Measurements from ENCODE around the gene TTC6. TPM values are rescaled to one million over a fixed set of nuclear protein-coding genes. Genes with fewer than 3 reads are reported as not detected.

Gene TTC6
- total and polyA plus RNA-seq, 3 donors from 2014 or later = 11.2 to 17.2 (median 12.4) TPM

GRCh38 chr14:37565550-37565949, 29.9 kb upstream of the TTC6 start:
- 87 to 89% methylated on average over 1 of the region's 1 CpG for WGBS, 2 donors

GRCh38 chr14:37566811-37567371, 28.5 kb upstream of the TTC6 start:
- Histone ChIP-seq H3K9me3 (no peaks in the 10 kb centered on the region), H3K4me3 (no peak overlapping the region), H3K27ac (no peak overlapping the region), H3K27me3 (no peaks in the 10 kb centered on the region), H3K4me1 (no peaks in the 10 kb centered on the region), H3K36me3 (ENCODE audit: low read depth, missing control alignments) (no peaks in the 10 kb centered on the region)
- no peak for DNase-seq
- no peak for TF ChIP-seq CTCF (IDR thresholded peaks at IDR 0.05)
- TF ChIP-seq POLR2A (IDR thresholded peaks at IDR 0.05) = no peak
- intact Hi-C loops (cut with DNase I; ENCODE audit: low total_unique reads) = no loop called here
- WGBS, 2 donors = 30 to 39% methylated on average over 3 of the region's 3 CpGs

More at GRCh38 chr14:37565550-37565949, 29.9 kb upstream of the TTC6 start:
- Histone ChIP-seq H3K9me3 (no peaks in the 10 kb centered on the region), H3K36me3 (ENCODE audit: low read depth, missing control alignments) (no peaks in the 10 kb centered on the region), H3K4me1 (no peaks in the 10 kb centered on the region), H3K27me3 (no peaks in the 10 kb centered on the region), H3K27ac (no peak overlapping the region), H3K4me3 (no peak overlapping the region)
- DNase-seq = no peak
- no peak for TF ChIP-seq POLR2A (IDR thresholded peaks at IDR 0.05)
- intact Hi-C loops (cut with DNase I; ENCODE audit: low total_unique reads) = no loop called here

- TF ChIP-seq CTCF (IDR thresholded peaks at IDR 0.05) (no peak), POLR2A (IDR thresholded peaks at IDR 0.05) (no peak)
- 93 to 95% methylated on average over 7 of the region's 7 CpGs for WGBS, 2 donors
- Histone ChIP-seq H3K9me3 (no peaks in the 10 kb centered on the region), H3K4me1 (no peaks in the 10 kb centered on the region), H3K36me3 (ENCODE audit: low read depth, missing control alignments) (no peaks in the 10 kb centered on the region), H3K27ac (no peak overlapping the region), H3K4me3 (no peak overlapping the region), H3K27me3 (no peaks in the 10 kb centered on the region)
- no peak for DNase-seq
- intact Hi-C loops (cut with DNase I; ENCODE audit: low total_unique reads) = no loop called here
These were observed 25.7 kb upstream of the TTC6 start for GRCh38 chr14:37569729-37570128.

GRCh38 chr14:37571391-37571790, 24.0 kb upstream of the TTC6 start:
- WGBS, 2 donors = 87 to 93% methylated on average over 4 of the region's 4 CpGs
- no peak overlapping the region for H3K4me3 ChIP-seq
- H3K27me3 ChIP-seq = no peaks in the 10 kb centered on the region
- DNase-seq = no peak
- no peak for TF ChIP-seq CTCF (IDR thresholded peaks at IDR 0.05)
- TF ChIP-seq POLR2A (IDR thresholded peaks at IDR 0.05) = no peak
- no peaks in the 10 kb centered on the region for H3K9me3 ChIP-seq
- intact Hi-C loops (cut with DNase I; ENCODE audit: low total_unique reads) = no loop called here
- H3K36me3 ChIP-seq (ENCODE audit: low read depth, missing control alignments) = no peaks in the 10 kb centered on the region
- H3K27ac ChIP-seq = no peak overlapping the region
- no peaks in the 10 kb centered on the region for H3K4me1 ChIP-seq

- WGBS, 2 donors = 47 to 49% methylated on average over 2 of the region's 2 CpGs
These were observed 22.1 kb upstream of the TTC6 start for GRCh38 chr14:37573356-37573755.

More at GRCh38 chr14:37573356-37573755, 22.1 kb upstream of the TTC6 start:
- Histone ChIP-seq H3K27me3 (no peaks in the 10 kb centered on the region), H3K4me1 (no peaks in the 10 kb centered on the region), H3K27ac (no peak overlapping the region), H3K9me3 (no peaks in the 10 kb centered on the region), H3K36me3 (ENCODE audit: low read depth, missing control alignments) (no peaks in the 10 kb centered on the region), H3K4me3 (no peak overlapping the region)
- TF ChIP-seq POLR2A (IDR thresholded peaks at IDR 0.05) (no peak), CTCF (IDR thresholded peaks at IDR 0.05) (no peak)
- intact Hi-C loops (cut with DNase I; ENCODE audit: low total_unique reads) = no loop called here
- DNase-seq = no peak

All from testis (tissue), 3 donors.